IPS DF 19.7 (cell line): ENCODE measurements around the gene BDP1.
"Not testable (repeated sequence)": the region's sequence is repeated elsewhere in the genome, so short reads cannot be mapped to it uniquely, and the experiment has no call there.

Experiments used
- DNase-seq: peaks from one replicate; pipeline ENCODE4 v3.0.0-alpha.2; 2013; ENCODE audit warnings: low read depth, low spot score

The BDP1 gene, protein sequence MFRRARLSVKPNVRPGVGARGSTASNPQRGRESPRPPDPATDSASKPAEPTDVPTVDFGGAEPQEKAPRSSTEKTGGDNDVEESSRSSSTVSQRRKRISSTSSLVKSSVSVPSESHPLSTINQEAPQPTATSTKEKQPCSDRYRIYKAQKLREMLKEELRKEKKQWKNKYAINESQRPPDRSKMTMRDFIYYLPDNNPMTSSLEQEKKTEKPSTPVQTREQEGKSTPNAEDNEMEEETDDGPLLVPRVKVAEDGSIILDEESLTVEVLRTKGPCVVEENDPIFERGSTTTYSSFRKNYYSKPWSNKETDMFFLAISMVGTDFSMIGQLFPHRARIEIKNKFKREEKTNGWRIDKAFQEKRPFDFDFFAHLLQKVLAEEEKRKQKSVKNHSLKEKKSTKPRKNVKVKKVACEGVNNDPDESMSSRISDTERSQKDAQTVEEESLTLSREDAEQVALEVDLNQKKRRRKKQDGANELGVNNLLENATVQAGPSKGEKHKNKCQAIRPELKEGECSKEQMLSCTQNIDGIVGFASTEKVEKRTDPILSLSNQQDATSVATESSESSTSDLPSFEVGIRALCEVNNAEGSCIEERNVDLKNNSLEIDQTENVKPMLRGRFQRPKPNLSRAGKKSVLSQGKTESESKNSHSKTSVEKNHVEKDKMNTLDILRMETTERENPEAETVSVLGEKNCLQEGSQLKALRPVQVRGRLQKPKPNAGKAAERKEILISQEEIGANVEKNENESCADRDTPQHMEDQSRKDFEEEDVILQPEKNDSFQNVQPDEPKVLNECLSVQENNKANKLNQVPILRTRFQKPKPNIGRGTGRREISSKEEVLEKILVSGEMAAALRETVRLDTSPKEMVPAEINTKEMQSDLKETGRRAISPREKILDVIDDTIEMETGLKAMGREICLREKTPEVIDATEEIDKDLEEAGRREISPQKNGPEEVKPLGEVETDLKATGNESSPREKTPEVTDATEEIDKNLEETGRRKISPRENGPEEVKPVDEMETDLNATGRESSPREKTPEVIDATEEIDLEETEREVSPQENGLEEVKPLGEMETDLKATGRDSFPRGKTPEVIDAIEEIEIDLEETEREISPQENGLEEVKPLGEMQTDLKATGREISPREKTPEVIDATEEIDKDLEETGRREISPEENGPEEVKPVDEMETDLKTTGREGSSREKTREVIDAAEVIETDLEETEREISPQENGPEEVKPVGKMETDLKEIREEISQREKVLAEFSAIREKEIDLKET (N-terminal part only)

DNA sequence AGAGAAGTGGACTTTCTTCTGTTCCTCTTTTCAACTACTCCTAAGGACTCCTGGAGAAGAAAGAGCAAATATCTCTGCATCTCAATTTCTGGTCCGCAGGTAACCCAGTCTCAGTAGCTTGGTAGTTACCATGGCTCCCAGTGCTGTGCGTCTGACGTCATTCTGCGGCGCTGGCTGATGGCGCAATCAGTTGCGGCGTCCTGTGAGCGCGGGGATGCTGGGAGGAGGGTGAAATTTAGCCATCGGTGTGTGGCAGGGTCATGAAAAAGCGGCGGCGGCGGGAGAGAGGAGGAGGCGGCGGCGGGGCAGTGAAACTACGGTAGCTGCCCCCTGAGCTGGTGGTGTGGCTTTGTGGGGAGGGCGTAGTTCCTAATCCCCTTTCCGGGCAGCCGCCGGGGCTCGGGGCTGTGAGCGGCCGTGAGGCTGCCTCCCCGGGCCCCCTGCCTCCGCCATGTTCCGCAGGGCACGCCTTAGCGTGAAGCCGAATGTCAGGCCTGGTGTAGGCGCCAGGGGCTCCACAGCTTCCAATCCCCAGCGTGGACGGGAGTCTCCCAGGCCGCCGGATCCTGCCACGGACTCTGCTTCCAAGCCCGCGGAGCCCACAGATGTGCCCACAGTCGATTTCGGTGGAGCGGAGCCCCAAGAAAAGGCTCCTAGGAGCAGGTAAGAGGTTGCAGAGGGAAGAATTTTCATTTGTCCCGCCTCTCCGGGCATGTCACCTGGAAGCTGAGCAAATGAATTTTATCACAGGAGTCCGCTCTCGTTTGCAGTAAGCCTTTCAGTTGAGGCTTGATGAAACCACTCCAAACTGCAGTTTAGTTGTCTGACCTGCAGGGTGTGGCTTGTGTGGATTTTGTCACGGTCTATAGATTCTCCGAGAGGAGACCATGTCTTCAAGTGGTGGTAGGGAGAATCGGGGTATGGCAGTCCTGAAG is at the start of gene BDP1:
Gene BDP1, plus strand, starts transcription at position 225 of the 935 bp plus-strand sequence. Its CDS starts 227 bp downstream, at position 452.
- DNase-seq, result peak; percentile 75

DNA sequence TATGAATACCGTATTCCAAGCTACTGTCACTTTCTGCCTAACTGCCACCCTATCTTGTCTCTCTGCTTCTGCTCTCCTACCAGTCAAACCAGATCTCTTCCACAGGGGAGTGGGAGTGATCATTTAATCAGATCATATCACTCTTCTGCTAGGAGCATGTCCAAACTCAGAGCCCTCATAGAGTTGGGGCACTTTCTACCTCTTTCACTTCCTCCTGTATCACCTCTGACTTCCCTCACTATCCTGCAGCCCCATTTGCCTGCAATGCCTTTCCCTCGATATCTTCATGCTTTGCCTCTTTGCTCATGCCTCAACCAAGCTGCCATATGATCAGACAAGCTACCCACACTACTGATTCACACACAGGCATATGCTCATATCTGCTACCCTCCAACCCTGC is 45.4 kb upstream of the BDP1 start:
- DNase-seq, result not testable (repeated sequence)

DNA sequence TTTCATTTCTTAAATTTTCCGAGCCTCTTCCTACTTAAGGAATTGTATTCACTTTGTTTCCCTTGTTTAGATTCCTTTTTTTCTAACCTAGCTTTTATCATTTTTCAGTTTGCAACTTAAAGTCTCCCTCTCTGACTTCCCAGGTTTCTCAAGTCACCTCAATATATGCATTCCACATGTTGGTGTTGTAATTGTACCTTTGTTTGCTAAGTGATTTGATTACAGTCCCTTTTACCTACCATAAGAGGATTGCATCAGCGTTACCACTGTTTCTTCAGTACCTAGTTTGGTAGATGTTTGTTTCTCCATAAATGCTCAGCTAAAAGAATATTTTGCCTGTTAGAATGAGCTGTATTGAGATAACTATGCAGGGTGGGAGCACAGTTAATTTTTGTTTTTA is 39.8 kb upstream of the BDP1 start:
- DNase-seq, result not testable (repeated sequence)

DNA sequence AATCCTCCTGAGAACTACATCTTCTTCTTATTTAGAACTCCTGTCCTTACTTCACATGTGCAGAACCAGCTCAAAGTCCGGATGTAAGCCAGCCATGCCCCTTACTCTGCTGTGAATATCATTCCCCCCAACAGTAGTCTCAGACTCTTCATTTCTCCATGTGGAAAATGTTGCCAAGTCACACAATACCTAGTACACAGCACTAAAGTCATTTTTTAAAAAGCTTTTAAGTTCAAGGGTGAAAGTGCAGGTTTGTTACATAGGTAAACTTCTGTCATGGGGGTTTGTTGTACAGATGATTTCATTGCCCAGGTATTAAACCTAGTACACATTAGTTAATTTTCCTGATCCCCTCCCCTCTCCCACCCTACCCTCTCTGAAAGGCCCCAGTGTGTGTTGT is 37.4 kb upstream of the BDP1 start:
- not testable (repeated sequence) for DNase-seq

DNA sequence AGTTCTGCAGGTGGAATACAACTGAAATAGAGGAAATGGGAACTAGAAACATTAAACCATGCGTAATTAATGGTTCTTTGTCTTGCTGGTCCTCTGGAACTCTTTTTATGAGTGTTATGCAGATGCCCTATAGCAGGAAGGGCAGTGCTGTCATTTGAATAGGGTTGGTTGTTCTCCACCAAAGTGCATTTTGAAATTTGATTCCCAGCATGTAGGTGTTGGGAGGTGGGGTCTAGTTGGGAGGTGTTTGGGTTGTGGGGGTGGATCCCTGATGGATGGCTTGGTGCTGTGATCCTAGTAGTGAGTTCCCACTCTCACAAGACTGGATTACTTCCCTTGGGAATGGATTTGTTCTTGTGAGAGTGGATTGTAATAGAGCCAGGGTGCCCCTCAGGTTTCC is 34.2 kb upstream of the BDP1 start:
- DNase-seq, result not testable (repeated sequence)

DNA sequence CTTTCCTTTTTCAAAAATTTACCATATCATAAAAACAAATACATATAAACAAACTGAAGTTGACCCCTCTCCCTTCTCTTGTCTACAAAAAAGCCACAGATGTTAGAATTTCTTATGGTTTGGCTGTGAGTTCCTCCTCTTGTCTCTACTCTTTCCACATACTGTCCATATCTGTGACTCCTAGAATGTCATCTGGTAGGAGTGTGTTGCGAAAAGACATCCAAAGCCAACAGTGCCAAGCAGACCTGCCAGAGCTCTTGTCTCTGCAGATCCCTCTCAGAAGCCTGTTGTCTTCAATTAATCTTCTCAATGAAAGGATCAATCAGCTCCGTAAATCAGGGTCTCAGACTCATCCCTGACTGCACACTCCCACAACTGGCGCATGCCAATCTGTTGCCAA is 31.6 kb upstream of the BDP1 start:
- DNase-seq, result not testable (repeated sequence)

DNA sequence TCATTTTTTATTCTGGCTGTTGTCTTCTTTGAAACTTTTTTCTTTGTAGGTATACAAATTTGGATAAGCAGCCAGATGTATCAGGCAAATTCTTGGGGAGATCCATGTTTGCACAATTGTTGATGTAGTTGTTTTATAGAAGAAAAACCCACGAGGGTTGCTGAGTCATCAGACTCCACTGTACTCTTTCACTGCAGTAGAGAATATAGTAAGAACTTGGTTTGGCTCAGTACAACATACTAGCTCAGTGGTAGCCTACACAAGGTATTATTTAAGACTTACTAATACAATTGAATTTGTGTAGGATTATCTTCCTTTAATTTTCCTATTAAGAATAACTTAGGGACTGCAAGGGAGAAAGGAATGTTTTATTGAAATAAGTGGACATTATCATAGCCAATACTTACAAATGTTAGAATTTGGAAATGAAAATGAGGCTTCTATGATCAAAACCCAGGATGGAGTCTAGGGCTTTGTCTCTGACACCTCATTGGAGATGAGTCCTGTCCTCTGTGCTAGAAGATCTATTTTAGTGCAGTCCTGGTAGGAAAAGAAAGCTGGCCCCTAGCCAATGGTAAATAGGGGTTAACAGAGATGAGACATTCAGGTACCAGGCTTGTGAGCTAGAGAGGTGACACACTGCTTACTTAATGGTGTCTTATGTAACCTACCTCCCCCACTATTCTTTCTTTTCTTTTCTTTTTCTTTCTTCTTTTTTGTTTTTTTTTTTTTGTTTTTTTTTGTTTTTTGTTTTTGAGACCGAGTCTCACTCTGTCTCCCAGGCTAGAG is 28.6 kb upstream of the BDP1 start:
- not testable (repeated sequence) for DNase-seq

DNA sequence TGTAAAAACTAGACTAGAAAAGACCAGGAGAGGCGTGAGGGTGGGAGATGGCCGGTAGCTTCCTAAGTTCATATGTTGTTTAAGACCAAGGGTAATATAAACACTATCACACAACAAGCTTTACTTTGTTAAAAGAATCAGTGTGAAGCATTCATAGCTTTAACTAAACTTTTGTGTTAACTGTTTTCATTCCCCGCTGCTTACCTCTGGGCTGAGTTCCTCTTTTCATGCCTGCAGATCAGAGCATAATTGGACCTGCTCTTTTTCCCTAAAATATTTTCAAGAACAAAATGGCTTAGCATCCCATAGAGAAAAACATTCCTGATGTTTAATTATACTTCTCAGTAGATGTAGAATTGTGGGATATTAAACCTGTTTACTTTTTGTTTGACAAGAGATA is 23.0 kb upstream of the BDP1 start:
- not testable (repeated sequence) for DNase-seq

DNA sequence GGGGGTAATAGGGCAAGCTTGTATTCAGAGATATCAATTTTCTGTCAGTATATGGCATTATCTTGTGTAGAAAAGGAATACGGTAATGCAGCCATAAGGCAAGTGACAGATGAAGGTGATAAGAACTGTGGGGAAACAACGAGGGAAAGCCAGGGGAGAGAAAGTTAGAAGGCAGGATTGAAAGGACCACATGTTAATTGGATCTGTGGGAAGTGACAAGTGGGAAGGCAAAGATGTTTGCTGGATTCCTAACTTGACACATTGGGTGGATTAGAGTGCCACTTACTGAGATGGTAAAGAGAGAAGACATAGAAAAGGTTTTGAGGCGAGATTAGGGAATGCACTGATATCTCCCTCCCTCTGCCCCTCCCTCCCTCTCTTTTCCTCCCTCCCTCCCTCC is 20.6 kb upstream of the BDP1 start:
- DNase-seq, result not testable (repeated sequence)

DNA sequence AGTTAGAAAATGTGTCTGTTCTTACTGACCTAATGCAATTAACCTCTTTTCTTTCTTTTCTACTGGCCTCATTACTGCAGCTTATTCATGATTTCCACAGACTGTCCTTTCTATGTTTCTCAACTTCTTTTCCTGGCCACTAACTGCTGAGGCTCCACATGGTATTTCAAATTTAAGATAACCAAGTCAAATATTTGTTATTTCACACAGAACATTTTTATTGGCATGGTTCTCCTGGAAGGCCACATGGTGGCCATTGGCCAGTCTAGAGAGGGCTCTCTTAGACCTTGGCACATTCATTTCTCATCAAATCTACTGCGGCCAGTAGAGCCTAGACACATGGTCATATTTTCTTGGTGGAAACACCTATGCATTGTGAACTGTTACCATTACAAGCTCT is 13.9 kb upstream of the BDP1 start:
- DNase-seq, result not testable (repeated sequence)

DNA sequence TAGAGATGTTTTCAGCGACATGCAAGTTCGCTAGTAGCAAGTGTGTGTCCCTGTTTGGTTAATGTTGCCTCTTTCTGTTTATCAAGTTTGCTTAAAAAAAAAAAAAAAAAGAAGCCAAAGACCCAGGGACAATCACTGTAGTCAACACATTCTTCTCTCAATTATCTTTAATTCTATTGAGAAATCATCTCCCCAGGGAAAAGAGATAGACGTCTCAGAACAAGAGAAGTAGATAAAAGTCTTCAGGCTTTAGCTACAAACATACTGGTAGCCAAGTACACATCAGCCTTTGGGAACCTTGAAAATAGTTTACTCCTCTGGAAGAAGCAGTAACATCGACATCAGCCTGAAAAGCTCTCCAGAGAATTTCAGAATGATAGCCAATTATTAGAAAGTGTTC is 11.6 kb upstream of the BDP1 start:
- DNase-seq, result not testable (repeated sequence)

DNA sequence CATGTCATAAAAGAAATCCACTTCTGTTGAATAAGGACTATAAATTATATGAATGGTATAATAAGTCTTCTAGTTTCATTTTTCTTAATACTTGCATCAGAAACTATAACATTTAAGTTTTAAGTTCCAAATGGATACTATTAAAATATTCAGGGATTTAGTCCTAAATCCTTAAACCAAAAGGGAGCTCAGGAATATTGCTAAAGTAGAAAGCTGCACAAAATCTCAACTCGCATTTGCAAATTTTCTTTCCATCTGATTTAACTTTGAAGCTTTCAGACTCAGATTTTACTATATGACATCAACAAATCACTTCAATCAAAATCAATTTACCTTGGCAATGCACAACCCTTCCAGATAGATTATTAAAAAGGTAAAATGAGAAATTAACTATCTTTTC is 10.4 kb upstream of the BDP1 start:
- not testable (repeated sequence) for DNase-seq

DNA sequence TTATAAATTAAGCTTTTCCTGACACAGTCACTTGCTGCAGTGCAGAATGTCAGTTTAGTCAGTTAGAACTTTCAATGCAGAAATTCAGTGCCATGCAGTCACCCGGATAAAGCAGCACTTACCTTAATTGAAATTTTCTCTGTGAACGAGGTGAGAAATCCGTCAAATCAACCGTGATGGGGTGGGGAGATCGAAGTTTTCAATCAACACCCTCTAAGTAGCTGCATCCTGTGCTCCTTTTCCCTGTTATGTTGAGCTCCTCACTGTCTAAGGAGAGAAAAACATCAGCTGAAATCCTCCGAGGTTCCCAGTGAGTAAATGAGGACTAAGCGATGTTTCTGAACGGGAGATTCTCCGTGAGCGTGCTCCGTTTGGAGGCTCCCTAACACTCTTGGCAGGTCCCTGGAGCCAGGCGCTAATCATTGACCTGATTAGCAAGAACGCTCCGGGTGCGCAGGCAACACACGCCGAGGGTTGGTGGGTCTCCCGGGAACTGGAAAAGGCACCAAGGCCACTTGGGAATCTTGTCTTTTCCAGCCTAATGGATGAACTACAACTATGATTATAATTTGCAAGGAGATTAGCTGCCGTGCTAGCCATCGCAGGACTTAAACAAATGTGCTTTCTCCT is 9.8 kb upstream of the BDP1 start:
- not testable (repeated sequence) for DNase-seq

DNA sequence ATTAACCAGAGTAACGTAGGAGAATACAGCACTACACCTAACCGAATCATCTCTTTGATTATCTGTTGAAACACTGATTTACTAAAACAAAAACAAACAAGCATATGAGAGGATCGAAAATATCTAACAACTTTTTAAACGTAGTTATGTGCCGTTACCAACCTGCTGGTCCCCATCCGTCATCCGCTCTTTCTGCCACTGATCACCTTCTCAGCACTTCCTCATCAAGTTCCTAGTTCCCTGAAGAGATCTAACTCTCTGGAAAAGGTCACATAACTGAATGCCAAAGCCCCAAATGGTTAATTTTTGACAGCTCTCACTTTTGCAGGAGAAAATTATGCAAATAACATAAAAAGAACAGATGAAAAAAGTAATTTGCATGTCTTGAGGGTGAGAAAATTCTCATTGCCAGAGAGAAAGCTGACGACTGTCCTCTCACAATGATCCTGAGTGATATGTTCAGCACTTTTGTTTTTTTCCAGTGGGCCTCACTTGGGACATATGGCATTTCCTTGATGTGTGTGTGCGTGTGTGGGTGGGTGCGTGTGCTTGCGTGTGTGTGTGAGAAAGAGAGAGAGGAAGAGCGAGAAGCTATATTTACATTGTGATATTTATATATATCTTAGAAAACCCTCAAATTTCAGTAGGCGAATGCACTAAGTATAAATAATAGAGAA is 8.8 kb upstream of the BDP1 start:
- not testable (repeated sequence) for DNase-seq

DNA sequence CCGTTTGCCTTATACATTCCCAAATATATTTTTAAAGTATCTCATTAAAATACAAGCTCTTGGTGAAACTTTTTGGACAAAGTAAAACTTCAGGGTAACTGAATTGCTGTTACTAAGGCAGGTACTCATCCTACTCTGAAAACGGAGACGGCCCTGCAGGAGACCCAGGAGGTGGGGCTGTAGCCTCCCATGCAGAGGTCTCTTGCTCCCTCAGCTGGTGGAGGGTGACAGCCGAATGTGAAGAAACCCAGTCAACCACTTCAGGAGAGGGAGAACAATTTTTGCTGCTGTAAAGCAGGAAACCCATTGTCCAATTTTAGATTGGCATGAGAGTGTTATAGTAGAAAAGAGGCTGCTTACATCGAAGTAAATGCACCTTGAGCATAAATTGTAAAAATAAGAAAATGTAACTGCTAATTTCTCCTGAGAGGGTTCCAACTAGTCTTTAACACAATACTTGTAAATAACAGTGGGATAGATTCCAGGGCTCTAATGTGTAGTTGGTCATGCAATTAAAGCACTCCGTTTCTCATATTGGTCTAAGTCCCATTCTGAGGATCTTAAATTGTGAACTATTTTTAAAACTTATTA is 8.1 kb upstream of the BDP1 start:
- DNase-seq, result not testable (repeated sequence)

DNA sequence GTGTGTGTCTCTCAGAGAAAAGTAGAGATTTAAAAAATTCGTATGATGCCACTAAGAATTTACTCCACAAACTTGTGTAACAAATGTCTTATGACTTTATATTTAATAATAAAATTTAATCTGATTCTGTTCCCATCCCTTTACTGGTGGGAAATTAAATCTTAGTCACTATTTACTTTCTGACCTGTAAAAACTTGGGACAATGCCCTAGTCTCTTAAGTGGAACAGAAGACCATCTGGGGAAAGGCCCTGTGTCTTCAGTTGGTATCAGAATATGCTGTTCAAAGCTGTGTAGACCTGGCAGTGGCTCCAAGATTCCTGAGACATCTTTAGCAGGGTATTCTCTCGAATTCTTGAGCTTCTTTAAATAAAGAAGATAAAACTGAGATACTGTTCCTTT is 2.6 kb upstream of the BDP1 start:
- DNase-seq, result no peak

DNA sequence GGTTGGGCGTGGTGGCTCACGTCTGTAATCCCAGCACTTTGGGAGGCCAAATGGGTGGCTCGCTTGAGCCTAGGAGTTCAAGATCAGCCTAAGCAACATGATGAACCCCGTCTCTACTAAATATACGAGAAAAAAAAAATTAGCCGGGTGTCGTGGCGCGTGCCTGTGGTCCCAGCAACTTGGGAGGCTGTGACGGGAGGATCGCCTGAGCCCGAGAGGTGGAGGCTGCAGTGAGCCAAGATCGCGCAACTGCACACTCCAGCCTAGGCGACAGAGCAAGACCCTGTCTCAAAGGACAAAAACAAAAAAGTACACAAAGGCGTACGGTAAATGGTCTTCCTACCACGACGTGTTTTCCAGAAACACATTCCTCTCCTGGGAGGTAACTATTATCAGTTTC is 538 bp upstream of the BDP1 start:
- DNase-seq, result no peak

DNA sequence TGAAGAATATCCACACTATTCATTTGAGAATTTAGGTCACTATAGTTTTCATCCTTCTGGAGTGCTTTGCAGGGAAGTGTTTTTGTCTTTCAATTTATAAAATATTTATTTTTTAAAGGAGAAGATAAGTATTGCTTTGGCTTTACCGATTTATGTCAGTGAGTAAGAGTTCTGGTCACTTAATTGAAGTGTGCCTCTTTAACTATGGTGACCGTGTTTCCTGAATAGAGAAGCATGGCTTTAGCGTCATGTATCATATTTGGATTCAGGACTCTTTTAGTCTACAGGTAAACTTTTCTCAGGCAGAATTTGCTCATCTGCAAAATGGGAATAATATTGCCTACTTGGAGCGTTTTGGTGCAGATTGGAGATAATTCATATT is 902 bp downstream of the BDP1 start:
- no peak for DNase-seq
